SK-N-SH treated with all-trans-retinoic acid at 6 μM for 48 hours (cell line): ENCODE measurements around the gene SKI.

Experiments
- ARNTL ChIP-seq: fragments of 450-650 bp; formaldehyde crosslinking; IDR thresholded peaks from 2 replicates; pipeline ENCODE4 v1.5.0; 2020; ENCODE audit warnings: low read depth, mild to moderate bottlenecking, moderate library complexity, borderline replicate concordance
- CSDC2 ChIP-seq: fragments of 250-450 bp; sonication (Bioruptor Pico); IDR thresholded peaks from 2 replicates; pipeline ENCODE4 v1.5.0; 2020; ENCODE audit warnings: mild to moderate bottlenecking, moderate library complexity
- ESRRG ChIP-seq: fragments of 250-450 bp; sonication (Bioruptor Pico); IDR thresholded peaks from 2 replicates; pipeline ENCODE4 v1.6.1; 2021; ENCODE audit warnings: mild to moderate bottlenecking
- ISL1 ChIP-seq: fragments of 250-450 bp; sonication (Bioruptor Pico); IDR thresholded peaks from 2 replicates; pipeline ENCODE4 v2.1.2; 2022; ENCODE audit warnings: mild to moderate bottlenecking, moderate library complexity
- OSR1 ChIP-seq: fragments of 250-450 bp; sonication (Bioruptor Pico); IDR thresholded peaks from 2 replicates; pipeline ENCODE4 v1.8.0; 2022; ENCODE audit warnings: moderate library complexity, mild to moderate bottlenecking, inconsistent platforms
- RARB ChIP-seq: fragments of 250-450 bp; sonication (Bioruptor Pico); IDR thresholded peaks from 2 replicates; pipeline ENCODE4 v1.8.0; 2021; ENCODE audit warnings: mild to moderate bottlenecking, moderate library complexity
- SNAI2 ChIP-seq: fragments of 250-450 bp; sonication (Bioruptor Pico); IDR thresholded peaks from 2 replicates; pipeline ENCODE4 v1.5.0; 2020; ENCODE audit warnings: mild to moderate bottlenecking, moderate library complexity
- ZFP3 ChIP-seq: fragments of 250-450 bp; sonication (Bioruptor Pico); IDR thresholded peaks from 2 replicates; pipeline ENCODE4 v1.5.0; 2020; ENCODE audit warnings: mild to moderate bottlenecking, moderate library complexity
- ZFP30 ChIP-seq: fragments of 450-650 bp; formaldehyde crosslinking; IDR thresholded peaks from 2 replicates; pipeline ENCODE4 v1.5.0; 2022; ENCODE audit warnings: mild to moderate bottlenecking, moderate library complexity
- ZNF565 ChIP-seq: fragments of 450-650 bp; formaldehyde crosslinking; conservative IDR thresholded peaks from 2 replicates; pipeline ENCODE4 v1.5.0; 2020; ENCODE audit warnings: low read depth, mild to moderate bottlenecking, moderate library complexity
- TF ChIP-seq, protein P1 (sequence below): fragments of 250-450 bp; sonication (Bioruptor Pico); IDR thresholded peaks from 2 replicates; pipeline ENCODE4 v1.8.0; 2021; ENCODE audit warnings: low read depth, mild to moderate bottlenecking, moderate library complexity, borderline replicate concordance

DNA sequence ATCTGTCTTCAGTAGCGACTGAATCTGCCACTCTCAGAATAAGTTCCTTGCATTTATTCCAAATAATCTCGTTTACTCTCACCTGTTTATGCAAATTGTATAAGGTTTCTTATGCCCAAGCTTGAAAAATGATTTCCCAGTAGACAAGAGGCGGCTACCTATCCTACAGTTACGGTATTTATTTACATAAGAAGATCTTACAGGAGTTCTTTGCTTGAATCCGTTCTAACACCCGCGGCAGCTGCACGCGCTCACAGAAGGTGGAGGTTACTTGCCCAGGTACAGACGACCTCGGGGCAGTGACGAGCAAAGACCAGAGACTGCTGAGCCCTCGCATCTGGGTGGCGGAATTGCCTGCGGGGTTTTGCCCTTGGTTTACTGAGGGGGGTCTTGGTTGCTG lies 79.9 kb downstream of the SKI start:
- no peak for TF ChIP-seq ARNTL
- TF ChIP-seq CSDC2 (CRISPR knock-in tag): no peak
- TF ChIP-seq ZFP30 (CRISPR knock-in tag): no peak
- no peak for TF ChIP-seq ZNF565 (CRISPR knock-in tag)
- TF ChIP-seq ZFP3 (CRISPR knock-in tag): no peak
- TF ChIP-seq ESRRG (CRISPR knock-in tag): no peak
- TF ChIP-seq, protein P1, sequence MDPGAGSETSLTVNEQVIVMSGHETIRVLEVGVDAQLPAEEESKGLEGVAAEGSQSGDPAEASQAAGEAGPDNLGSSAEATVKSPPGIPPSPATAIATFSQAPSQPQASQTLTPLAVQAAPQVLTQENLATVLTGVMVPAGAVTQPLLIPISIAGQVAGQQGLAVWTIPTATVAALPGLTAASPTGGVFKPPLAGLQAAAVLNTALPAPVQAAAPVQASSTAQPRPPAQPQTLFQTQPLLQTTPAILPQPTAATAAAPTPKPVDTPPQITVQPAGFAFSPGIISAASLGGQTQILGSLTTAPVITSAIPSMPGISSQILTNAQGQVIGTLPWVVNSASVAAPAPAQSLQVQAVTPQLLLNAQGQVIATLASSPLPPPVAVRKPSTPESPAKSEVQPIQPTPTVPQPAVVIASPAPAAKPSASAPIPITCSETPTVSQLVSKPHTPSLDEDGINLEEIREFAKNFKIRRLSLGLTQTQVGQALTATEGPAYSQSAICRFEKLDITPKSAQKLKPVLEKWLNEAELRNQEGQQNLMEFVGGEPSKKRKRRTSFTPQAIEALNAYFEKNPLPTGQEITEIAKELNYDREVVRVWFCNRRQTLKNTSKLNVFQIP: no peak
- no peak for TF ChIP-seq OSR1 (CRISPR knock-in tag)
- no peak for TF ChIP-seq RARB
- no peak for TF ChIP-seq ISL1 (CRISPR knock-in tag)
- no peak for TF ChIP-seq SNAI2 (CRISPR knock-in tag)
